Bronchial epithelial cell (primary cell): ENCODE results near the gene MBOAT2. TPM values are rescaled to one million over a fixed set of nuclear protein-coding genes. Genes with fewer than 3 reads are reported as not detected.
A peak's percentile ranks its signal among the peaks of the same experiment; 100 is the strongest.

ENCODE experiments used
- DNase-seq: peaks from one replicate; pipeline ENCODE4 v3.0.0-alpha.2; 2010; ENCODE audit warnings: low read depth
- FAIRE-seq: peaks from 2 replicates; lab custom pipeline; 2011; peaks lifted over from hg19 to GRCh38; lab: Jason Lieb, UNC
- H3K27me3 ChIP-seq: 2 replicates; pipeline ENCODE4 v1.5.1; 2011; ENCODE audit warnings: low read length; ENCODE audit not compliant: control insufficient read depth, insufficient read depth
- H3K36me3 ChIP-seq: 2 replicates; pipeline ENCODE4 v1.5.1; 2011; ENCODE audit warnings: low read length; ENCODE audit not compliant: control insufficient read depth, insufficient read depth
- H3K4me3 ChIP-seq: 2 replicates; pipeline ENCODE4 v1.5.1; 2011; ENCODE audit warnings: mild to moderate bottlenecking, low read depth, low read length, control low read depth
- CTCF ChIP-seq: IDR thresholded peaks from 2 replicates; pipeline ENCODE4 v1.5.1; 2011; ENCODE audit warnings: mild to moderate bottlenecking, moderate library complexity, low read length, control low read depth, inconsistent platforms; ENCODE audit not compliant: insufficient read depth, severe bottlenecking
- total RNA-seq: library from RNA; depleted of rRNA; stranded (reverse); fragments of >200 nt; gene quantifications from 2 replicates; pipeline ENCODE4 v1.2.1, GENCODE V29; 2014

The MBOAT2 gene
- total RNA-seq, 1 donor from 2014 or later, result 145 TPM

- no peak overlapping the region for H3K4me3 ChIP-seq
- DNase-seq, result peak; percentile 79
- TF ChIP-seq CTCF, result no peak
- no peak for FAIRE-seq
- no peaks in the 10 kb centered on the region for H3K36me3 ChIP-seq
- no peaks in the 10 kb centered on the region for H3K27me3 ChIP-seq
Observed at GRCh38 chr2:8849327-8849726, 154.2 kb downstream of the MBOAT2 start.

DNA sequence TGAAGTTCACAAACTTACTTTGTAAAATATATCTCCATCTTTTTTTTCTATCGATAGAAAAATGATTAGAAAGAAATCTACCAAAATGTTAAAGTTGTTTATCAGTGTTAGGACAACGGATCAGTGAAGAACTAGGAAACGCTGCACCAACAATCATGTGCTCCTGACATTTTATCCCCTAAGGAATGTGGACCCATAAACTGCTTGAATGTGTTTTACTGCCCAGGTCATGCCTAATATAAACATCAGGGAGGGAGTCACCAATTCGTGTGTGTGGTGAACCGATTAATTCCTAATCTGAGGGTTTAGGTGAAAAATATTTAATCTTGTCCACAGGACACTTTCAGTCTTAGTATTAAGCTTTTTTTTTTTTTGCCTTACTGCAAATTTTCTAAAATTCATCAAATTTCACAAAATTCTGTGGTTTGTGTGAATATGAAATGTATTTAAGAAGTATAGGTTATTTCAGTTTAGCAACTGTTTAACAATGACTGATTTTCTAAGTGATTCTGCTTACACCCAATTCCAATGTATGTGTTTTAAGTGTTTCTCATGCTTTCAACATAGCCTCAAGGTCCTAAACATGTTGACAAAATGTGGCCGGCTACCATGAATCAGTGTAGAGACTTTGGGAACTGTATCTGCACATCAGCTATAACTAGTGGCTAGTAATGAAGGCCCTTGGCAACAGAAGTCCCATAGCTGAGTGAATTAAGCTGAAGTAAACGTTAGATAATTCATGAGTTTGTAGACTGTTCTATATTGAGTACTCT, 155.0 kb downstream of the MBOAT2 start:
- TF ChIP-seq CTCF, result no peak
- Histone ChIP-seq H3K36me3 (no peaks in the 10 kb centered on the region), H3K4me3 (no peak overlapping the region), H3K27me3 (no peaks in the 10 kb centered on the region)
- FAIRE-seq (no peak), DNase-seq (peak; percentile 15)

DNA sequence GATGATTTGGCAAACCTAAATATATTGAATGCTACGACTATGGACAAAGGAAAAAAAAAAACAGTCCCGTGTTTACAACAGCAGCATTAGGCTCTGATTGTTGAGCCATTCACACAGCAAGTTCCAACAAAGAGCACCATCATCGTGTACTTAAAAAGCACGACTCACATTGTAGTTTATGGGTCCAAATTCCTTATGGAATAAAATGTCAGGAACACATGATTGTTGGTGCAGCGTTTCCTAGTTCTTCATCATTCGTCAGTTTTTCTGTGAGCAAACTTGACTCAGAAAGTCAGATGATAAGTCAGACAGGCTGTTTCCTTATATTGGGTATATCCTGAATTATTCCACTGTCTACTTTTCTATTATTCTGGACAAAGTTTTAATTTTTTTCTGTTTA, 156.1 kb downstream of the MBOAT2 start:
- TF ChIP-seq CTCF, result no peak
- Histone ChIP-seq H3K36me3 (no peaks in the 10 kb centered on the region), H3K4me3 (no peak overlapping the region), H3K27me3 (no peaks in the 10 kb centered on the region)
- DNase-seq (peak; percentile 58), FAIRE-seq (no peak)

DNA sequence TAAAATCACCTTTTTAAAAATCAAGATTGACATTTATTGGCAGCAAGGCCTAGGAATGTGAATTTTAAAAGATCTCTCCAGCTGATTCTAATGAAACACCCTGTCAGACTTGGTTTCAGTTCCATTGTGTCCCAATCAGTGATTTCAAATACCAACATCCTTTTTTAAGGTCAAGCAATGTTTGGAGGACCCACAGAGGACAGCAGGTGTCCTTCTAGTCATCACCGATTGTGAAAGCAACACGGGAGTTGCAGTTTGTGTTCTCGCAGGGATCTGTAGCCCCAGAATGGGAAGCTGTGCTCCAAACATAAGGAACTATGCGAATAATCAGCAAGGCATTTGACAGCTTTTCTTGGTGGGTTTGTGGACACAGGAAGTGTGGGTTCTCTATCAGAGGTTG, 161.6 kb downstream of the MBOAT2 start:
- FAIRE-seq (no peak), DNase-seq (no peak)
- no peaks in the 10 kb centered on the region for H3K27me3 ChIP-seq

GRCh38 chr2:8840475-8841091, 162.9 kb downstream of the MBOAT2 start:
- Histone ChIP-seq H3K36me3 (no peaks in the 10 kb centered on the region), H3K27me3 (no peaks in the 10 kb centered on the region), H3K4me3 (no peak overlapping the region)
- DNase-seq (no peak), FAIRE-seq (no peak)
- no peak for TF ChIP-seq CTCF

More for the DNA sequence above, 161.6 kb downstream of the MBOAT2 start:
- no peak for TF ChIP-seq CTCF
- no peak overlapping the region for H3K4me3 ChIP-seq
- no peaks in the 10 kb centered on the region for H3K36me3 ChIP-seq
